Esophagus muscularis mucosa (tissue), 4 donors: Measurements from ENCODE around the gene CASD1. TPM values are rescaled to one million over a fixed set of nuclear protein-coding genes. Genes with fewer than 3 reads are reported as not detected.

Experiments
- DNase-seq: peaks from one replicate; pipeline ENCODE4 v3.0.0-alpha.2; 2017; ENCODE audit errors: extremely low spot score
- H3K27ac ChIP-seq, 4 donors: fragments of 200-600 bp; sonication (generic); replicated peaks in 1 of 4; 1 replicate in 3 of 4; 2 replicates in 1 of 4; pipeline ENCODE4 v1.5.1; 2016 to 2019; ENCODE audit warnings: mild to moderate bottlenecking in 1 of 4
- H3K27me3 ChIP-seq, 4 donors: fragments of 200-600 bp; sonication (generic); one replicate each; pipeline versions ENCODE4 v1.5.1 to v1.6.0; 2016 to 2019
- H3K36me3 ChIP-seq, 4 donors: fragments of 200-600 bp; sonication (generic); one replicate each; pipeline ENCODE4 v1.5.1; 2016 to 2019
- H3K4me1 ChIP-seq, 4 donors: fragments of 200-600 bp; sonication (generic); one replicate each; pipeline ENCODE4 v1.5.1; 2016 to 2019
- H3K4me3 ChIP-seq, 4 donors: fragments of 200-600 bp; sonication (generic); 1 replicate in 2 of 4; 2 replicates in 2 of 4; pipeline ENCODE4 v1.5.1; 2016 to 2019; ENCODE audit warnings: mild to moderate bottlenecking in 4 of 4, moderate library complexity in 1 of 4
- H3K9me3 ChIP-seq, 4 donors: fragments of 200-600 bp; sonication (generic); 1 replicate in 3 of 4; 2 replicates in 1 of 4; pipeline ENCODE4 v1.5.1; 2016 to 2019
- CTCF ChIP-seq, 3 experiments: fragments of 200-600 bp in 2 of 3; fragments of 450-650 bp in 1 of 3; sonication (generic) in 2 of 3; IDR thresholded peaks; one replicate each; pipeline ENCODE4 v1.5.1; 2017 to 2019; ENCODE audit warnings: antibody characterized with exemption in 3 of 3, mild to moderate bottlenecking in 2 of 3, moderate library complexity in 1 of 3
- EP300 ChIP-seq: sonication (generic); formaldehyde crosslinking; IDR thresholded peaks from one replicate; pipeline ENCODE4 v1.6.1; 2017; ENCODE audit warnings: antibody characterized with exemption
- POLR2A ChIP-seq: fragments of 450-650 bp; IDR thresholded peaks from one replicate; pipeline ENCODE4 v1.6.1; 2017; ENCODE audit warnings: antibody characterized with exemption, moderate library complexity, mild to moderate bottlenecking, low read depth
- POLR2AphosphoS5 ChIP-seq, 2 donors: sonication (generic); formaldehyde crosslinking; IDR thresholded peaks; one replicate each; pipeline ENCODE4 v1.6.1; 2017; ENCODE audit warnings: antibody characterized with exemption in 2 of 2
- WGBS: methylation state at CpG from one replicate; pipeline ENCODE4 v1.1.5; 2018; 5-methylcytosine and 5-hydroxymethylcytosine counted together
- intact Hi-C: fragments of 100-400 bp; cut with DNase I; formaldehyde crosslinking; loops from one replicate; pipeline ENCODE4 v1.15.1; 2023
- total RNA-seq, 4 donors: library from RNA; depleted of rRNA; stranded (reverse); fragments of >200 nt; gene quantifications; one replicate each; pipeline versions ENCODE4 v1.1.0 to v1.2.1, GENCODE V29; 2016

Gene CASD1
- total RNA-seq, 4 donors from 2014 or later, result 17.6 to 27.0 (median 18.8) TPM

GRCh38 chr7:94530109-94530508, 20.5 kb downstream of the CASD1 start:
- Histone ChIP-seq H3K27me3 (no peaks in the 10 kb centered on the region), H3K9me3 (no peaks in the 10 kb centered on the region), H3K27ac (no peak overlapping the region), H3K4me3 (no peak overlapping the region), H3K4me1 (peaks cover 0 to 9% (median 0%) of the 10 kb centered on the region in 4 donors), H3K36me3 (peaks cover 0 to 52% (median 23%) of the 10 kb centered on the region in 4 donors)
- intact Hi-C loops, result no loop called here
- WGBS, result 70% methylated on average over 3 of the region's 3 CpGs
- TF ChIP-seq POLR2AphosphoS5 (IDR thresholded peaks at IDR 0.05), result no peak
- no peak for TF ChIP-seq EP300
- no peak for TF ChIP-seq POLR2A
- TF ChIP-seq CTCF (IDR thresholded peaks at IDR 0.05), result no peak
- DNase-seq, result no peak

- H3K27me3 ChIP-seq, result no peaks in the 10 kb centered on the region
- DNase-seq, result no peak
- H3K4me3 ChIP-seq, result no peak overlapping the region
- H3K4me1 ChIP-seq, result peaks cover 0 to 9% (median 0%) of the 10 kb centered on the region in 4 donors
- no peak for TF ChIP-seq CTCF (IDR thresholded peaks at IDR 0.05)
- TF ChIP-seq POLR2AphosphoS5 (IDR thresholded peaks at IDR 0.05), result no peak
- TF ChIP-seq POLR2A, result no peak
- no peak for TF ChIP-seq EP300
- intact Hi-C loops, result no loop called here
- 56% methylated on average over 2 of the region's 2 CpGs for WGBS
- H3K27ac ChIP-seq, result no peak overlapping the region
- H3K9me3 ChIP-seq, result no peaks in the 10 kb centered on the region
- peaks cover 0 to 73% (median 39%) of the 10 kb centered on the region in 4 donors for H3K36me3 ChIP-seq
Observed at GRCh38 chr7:94532676-94533075, 23.1 kb downstream of the CASD1 start.

GRCh38 chr7:94540428-94540827, 30.8 kb downstream of the CASD1 start:
- intact Hi-C loops, result no loop called here

GRCh38 chr7:94547126-94547525, 37.5 kb downstream of the CASD1 start:
- TF ChIP-seq POLR2AphosphoS5 (IDR thresholded peaks at IDR 0.05) (no peak), POLR2A (no peak), EP300 (no peak), CTCF (IDR thresholded peaks at IDR 0.05) (no peak)
- Histone ChIP-seq H3K27ac (no peak overlapping the region), H3K9me3 (no peaks in the 10 kb centered on the region), H3K27me3 (no peaks in the 10 kb centered on the region), H3K4me3 (no peak overlapping the region), H3K4me1 (peaks cover 0 to 9% (median 2%) of the 10 kb centered on the region in 4 donors), H3K36me3 (peaks cover 0 to 21% (median 5%) of the 10 kb centered on the region in 4 donors)
- no peak for DNase-seq
- WGBS, result 52% methylated on average over 1 of the region's 1 CpG
- intact Hi-C loops, result no loop called here

More at GRCh38 chr7:94540428-94540827, 30.8 kb downstream of the CASD1 start:
- no peak overlapping the region for H3K27ac ChIP-seq
- WGBS, result 60% methylated on average over 1 of the region's 1 CpG
- peaks cover 0 to 41% (median 28%) of the 10 kb centered on the region in 4 donors for H3K36me3 ChIP-seq
- TF ChIP-seq CTCF (IDR thresholded peaks at IDR 0.05), result no peak
- no peak for TF ChIP-seq EP300
- no peak for TF ChIP-seq POLR2A
- no peak for TF ChIP-seq POLR2AphosphoS5 (IDR thresholded peaks at IDR 0.05)
- no peaks in the 10 kb centered on the region for H3K9me3 ChIP-seq
- no peaks in the 10 kb centered on the region for H3K27me3 ChIP-seq
- DNase-seq, result no peak
- no peak overlapping the region for H3K4me3 ChIP-seq
- H3K4me1 ChIP-seq, result no peaks in the 10 kb centered on the region

- Histone ChIP-seq H3K27me3 (no peaks in the 10 kb centered on the region), H3K36me3 (peaks cover 0 to 58% (median 15%) of the 10 kb centered on the region in 4 donors), H3K27ac (no peak overlapping the region), H3K4me1 (peaks cover 0 to 5% (median 0%) of the 10 kb centered on the region in 4 donors), H3K9me3 (no peaks in the 10 kb centered on the region), H3K4me3 (no peak overlapping the region)
- TF ChIP-seq EP300 (no peak), CTCF (IDR thresholded peaks at IDR 0.05) (no peak), POLR2A (no peak), POLR2AphosphoS5 (IDR thresholded peaks at IDR 0.05) (no peak)
- intact Hi-C loops, result no loop called here
- no peak for DNase-seq
- 85% methylated on average over 2 of the region's 2 CpGs for WGBS
Observed at GRCh38 chr7:94556028-94556427, 46.4 kb downstream of the CASD1 start.
